RKO (cell line): Measurements from ENCODE around the gene STAG1.
"Not testable (repeated sequence)": the region's sequence is repeated elsewhere in the genome, so short reads cannot be mapped to it uniquely, and the experiment has no call there.

ENCODE experiments used
- DNase-seq: peaks from one replicate; pipeline ENCODE4 v3.0.0-alpha.2; 2016; ENCODE audit warnings: low spot score

STAG1 gene

DNA sequence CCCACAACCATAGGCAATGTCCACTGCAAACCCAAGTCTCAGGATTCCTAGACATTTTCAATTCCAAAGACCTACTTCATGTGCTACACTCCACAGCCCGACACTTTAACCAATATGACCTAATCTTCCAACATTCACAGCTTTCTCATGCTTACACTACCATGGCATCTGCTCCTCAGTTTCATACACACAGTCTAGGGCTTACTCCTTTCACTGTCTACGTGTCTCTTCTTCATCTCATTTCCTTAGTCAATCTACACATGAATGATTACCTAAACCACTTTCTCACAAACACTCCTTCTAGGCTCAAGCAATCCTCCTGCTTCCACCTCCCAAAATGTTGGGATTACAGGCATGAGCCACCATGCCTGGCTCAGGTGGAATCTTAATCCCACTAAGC, 106.3 kb downstream of the STAG1 start:
- DNase-seq, result no peak

DNA sequence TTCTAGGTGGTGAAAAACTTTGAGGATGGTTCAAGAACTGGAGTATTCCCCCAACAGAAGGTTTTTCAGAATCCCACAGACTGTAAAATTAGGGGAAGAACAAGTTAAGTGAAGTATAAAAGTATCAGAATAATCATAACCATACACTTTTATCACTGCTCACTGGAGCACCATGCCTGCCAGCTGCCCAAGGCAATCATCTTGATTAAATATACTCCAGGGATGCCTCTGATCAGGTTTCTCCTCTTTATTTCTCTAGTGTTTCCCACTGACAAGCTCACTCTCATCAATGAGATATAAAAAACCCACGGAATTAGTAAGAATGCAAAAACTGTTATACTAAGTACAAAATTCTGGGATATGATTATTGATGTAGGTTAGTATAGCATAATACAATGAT, 108.0 kb downstream of the STAG1 start:
- no peak for DNase-seq

- not testable (repeated sequence) for DNase-seq
Observed at GRCh38 chr3:136643380-136643779, 108.8 kb downstream of the STAG1 start.

DNA sequence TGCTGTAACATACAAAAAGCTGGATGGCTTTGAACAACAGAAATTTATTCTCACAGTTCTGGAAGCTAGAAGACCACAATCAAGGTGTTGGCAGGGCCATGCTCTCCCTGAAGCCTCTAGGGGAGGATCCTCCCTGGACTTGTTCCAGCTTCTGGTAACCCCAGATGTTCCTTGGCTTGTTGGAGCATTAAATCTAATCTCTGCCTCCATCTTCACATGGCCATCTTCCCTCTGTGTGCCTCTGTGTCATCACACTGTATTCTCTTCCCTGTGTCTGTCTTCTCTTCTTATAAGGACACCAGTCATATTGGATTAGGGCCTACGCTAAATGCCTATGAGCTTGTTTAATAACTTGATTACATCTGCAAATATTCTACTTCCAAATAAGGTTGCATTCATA, 109.5 kb downstream of the STAG1 start:
- DNase-seq, result no peak

GRCh38 chr3:136639069-136639468, 113.1 kb downstream of the STAG1 start:
- no peak for DNase-seq

- DNase-seq, result no peak
Observed at GRCh38 chr3:136637176-136637575, 115.0 kb downstream of the STAG1 start.

DNA sequence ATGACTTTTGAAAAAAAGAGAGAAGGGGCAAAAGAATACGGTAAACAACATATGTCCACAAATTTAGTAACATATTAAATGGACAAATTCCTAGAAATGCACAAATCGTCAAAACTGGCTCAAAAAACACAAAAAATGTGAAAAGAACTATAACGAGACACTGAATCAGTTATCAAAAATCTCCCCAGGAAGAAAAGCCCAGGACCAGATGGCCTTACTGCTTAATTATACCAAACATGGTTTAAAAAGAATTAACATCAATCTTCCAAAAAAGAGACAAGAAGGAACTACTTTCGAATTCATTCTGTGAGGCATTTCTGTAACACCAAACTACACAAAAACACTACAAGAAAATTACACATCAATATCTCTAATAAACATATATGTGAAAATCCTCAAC, 117.4 kb downstream of the STAG1 start:
- DNase-seq, result no peak

GRCh38 chr3:136632625-136633081, 119.5 kb downstream of the STAG1 start:
- no peak for DNase-seq

DNA sequence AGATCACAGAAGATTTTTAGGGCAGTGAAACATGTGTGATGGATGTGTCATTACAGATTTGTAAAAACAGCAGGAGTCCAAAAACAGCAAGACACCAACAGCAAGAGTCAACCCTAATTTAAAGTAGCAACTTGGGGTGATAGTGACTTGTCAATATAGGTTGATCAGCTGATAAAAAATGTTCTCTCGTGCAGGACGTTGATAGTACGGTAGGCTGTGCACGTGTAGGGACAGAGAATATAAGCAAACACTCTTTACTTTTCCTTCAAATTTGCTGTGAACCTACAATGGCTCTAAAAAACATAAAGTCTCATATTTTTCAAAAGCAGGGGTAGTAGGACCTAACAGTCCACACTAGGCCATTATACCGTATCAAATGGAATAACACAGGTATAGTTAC, 120.8 kb downstream of the STAG1 start:
- no peak for DNase-seq

GRCh38 chr3:136630915-136631314, 121.3 kb downstream of the STAG1 start:
- no peak for DNase-seq

DNA sequence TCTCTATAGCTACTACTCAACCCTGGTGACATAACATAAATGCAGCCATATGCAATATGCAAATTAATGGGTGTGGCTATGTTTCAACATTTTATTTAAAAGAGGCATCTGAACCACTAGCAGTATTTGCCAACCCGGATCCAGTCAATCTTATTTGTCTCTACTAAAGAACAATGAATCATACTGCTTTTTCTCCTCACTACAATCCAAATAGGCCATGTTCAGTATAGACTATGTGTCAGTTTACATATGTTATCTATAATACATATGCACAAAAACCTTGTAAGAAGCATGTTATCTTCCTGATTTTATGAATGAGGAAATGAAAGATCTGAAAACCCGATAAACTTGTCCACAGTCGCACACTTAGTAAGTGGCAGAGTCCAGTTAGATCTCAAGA, 125.7 kb downstream of the STAG1 start:
- no peak for DNase-seq

DNA sequence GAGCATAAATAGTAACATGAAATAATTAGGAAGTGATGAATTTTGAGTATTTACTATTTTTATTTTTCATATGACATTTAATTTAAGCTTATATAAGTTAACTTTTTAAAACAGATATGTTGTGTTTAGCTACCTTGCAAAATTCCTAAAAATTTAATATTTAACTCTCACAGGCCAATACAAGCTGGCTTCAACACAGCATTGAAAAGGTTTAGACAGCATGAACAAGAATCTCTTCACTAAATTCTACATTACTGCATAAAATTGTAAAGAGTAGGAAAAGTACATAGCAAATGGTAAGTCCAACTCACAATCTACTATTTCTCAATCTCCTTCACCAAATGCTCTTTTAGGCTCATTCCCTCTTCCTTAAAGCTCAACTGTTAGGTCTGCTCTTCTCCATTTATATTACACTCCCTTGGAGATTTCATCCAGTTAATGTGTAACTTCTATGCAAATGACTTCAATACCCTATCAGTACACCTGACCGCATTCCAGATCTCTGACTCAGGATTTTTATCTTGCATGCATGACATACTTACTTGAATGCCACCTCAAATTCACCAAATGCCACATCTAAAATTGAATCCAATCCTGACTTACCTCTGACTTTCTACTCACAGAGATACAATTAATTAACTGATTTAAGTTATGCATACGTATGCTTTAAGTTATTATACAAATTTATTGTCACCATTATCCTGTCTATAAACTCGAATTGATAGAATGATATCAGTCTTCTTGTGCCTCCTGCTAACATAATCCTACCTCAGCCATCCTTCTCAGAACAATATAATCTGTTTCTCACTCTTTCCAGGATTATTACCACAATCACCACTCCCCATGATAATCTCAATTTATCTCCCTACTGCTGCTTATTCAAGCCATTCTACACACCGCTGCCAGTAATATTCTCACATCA, 127.0 kb downstream of the STAG1 start:
- no peak for DNase-seq

DNA sequence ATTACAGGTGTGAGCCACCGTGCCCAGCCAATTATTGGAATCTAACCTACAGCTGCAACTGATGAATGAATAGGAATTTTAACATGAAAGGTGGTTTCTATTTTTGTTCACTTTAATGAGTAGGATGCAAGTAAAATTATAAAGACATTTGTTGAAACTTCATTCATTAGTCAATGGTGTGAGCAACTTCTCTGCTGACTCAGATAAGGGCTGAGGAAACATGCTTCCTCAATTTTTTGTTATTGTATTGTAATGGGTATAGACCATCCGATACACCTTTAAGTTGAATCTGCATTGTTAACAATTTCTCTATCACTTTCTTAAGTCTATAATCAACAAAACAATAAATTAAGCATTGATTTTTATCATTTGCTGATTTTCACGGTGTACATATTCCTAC, 127.8 kb downstream of the STAG1 start:
- no peak for DNase-seq

DNA sequence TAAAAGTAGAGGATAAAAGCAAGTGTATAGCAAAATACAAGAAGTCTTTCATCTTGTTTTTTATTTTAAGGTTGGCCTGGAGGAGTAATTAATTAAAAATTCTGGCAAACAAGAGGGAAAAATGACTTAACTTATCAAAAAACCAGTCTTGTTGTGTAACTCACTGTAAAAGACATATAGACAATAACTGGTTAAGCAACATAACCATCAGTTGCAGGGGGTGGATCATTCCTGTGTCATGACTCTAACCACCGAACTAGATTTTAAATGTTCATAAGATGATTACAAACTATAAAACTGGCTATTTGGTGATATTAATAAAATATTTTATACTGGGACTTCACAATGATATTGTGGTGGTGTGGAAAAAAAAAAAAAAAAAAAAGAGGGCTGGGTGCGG, 130.6 kb downstream of the STAG1 start:
- no peak for DNase-seq

DNA sequence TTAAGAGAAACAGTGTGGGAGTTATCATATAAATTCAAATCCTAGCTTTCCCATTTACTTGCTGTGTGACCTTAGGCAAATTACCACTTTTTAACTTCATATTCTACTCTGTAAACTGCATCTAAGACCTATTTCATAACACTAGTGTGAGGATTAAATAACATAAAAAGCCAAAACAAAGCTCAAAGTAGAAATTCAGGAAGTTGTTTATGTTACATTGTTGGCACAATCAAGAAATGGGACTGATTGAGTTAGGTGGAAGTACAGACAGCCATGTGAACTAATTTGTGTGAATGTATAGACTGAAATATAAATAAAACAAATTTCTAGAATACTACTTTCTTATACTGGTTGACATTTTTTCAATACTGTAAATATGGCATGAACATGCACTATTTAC, 131.7 kb downstream of the STAG1 start:
- DNase-seq, result no peak

- DNase-seq, result not testable (repeated sequence)
Observed at GRCh38 chr3:136617969-136618525, 134.1 kb downstream of the STAG1 start.

DNA sequence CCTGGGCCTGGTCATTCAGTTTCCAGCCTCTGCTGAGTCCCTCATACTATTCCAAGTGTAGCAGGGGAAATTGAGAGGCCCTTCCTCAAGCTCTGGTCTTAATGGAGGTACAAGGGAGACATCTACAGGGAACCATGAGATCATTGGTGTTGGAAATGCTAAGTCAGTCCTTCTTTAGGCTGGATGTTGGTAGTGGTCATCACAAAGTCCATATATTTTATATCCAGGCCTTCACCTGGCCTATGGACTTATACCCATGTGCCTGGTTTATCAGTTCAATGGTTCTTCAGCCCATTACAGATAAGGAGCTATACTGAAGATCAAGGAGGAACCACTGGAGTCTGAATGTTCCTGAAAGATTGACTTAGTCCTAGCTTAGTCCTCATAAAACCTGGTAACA, 135.0 kb downstream of the STAG1 start:
- no peak for DNase-seq

DNA sequence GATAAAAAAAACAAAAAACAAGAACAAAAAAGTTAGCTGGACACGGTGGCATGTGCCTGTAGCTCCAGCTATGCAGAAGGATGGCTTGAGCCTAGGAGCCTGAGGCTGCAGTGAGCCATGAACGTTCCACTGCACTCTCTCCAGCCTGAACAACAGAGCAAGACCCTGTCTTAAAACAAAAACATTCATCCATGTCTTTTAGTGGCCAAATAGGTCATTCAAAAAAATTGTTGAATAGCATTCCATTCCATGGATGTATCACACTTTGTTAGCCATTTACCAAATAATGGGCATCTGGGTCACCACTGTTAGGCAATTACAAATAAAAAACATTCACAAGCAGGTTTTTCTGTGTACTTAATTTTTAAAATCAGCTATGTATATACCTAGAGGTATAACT, 139.7 kb downstream of the STAG1 start:
- DNase-seq, result no peak

GRCh38 chr3:136606990-136607389, 145.2 kb downstream of the STAG1 start:
- no peak for DNase-seq

GRCh38 chr3:136606216-136606615, 146.0 kb downstream of the STAG1 start:
- not testable (repeated sequence) for DNase-seq

DNA sequence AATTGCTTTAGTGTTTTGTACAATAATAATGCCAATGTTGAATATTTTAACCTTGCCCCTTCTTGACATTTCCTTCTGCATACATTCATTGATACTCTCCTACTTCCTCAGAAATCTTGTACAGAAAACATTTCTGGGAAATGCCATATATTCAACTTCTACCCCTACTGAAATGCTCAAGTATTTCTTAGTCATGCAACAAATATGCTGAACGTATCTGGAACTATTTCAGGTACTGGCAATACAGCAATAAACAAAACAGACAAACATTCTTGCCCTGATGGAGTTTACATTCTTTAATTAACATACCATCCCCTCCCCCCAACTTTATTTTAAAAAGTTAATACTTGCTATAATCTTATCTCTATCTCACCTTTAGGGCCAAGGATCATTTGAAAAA, 147.2 kb downstream of the STAG1 start:
- no peak for DNase-seq

GRCh38 chr3:136602818-136603217, 149.4 kb downstream of the STAG1 start:
- DNase-seq, result no peak

GRCh38 chr3:136595913-136596697, 156.1 kb downstream of the STAG1 start:
- no peak for DNase-seq
